ENCODE data around the gene GIMAP6.

- TF ChIP-seq, protein P1, sequence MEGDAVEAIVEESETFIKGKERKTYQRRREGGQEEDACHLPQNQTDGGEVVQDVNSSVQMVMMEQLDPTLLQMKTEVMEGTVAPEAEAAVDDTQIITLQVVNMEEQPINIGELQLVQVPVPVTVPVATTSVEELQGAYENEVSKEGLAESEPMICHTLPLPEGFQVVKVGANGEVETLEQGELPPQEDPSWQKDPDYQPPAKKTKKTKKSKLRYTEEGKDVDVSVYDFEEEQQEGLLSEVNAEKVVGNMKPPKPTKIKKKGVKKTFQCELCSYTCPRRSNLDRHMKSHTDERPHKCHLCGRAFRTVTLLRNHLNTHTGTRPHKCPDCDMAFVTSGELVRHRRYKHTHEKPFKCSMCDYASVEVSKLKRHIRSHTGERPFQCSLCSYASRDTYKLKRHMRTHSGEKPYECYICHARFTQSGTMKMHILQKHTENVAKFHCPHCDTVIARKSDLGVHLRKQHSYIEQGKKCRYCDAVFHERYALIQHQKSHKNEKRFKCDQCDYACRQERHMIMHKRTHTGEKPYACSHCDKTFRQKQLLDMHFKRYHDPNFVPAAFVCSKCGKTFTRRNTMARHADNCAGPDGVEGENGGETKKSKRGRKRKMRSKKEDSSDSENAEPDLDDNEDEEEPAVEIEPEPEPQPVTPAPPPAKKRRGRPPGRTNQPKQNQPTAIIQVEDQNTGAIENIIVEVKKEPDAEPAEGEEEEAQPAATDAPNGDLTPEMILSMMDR (conservative IDR thresholded peaks at IDR 0.05) = no peak
- no peak for TF ChIP-seq EZH2 (IDR thresholded peaks at IDR 0.05; ENCODE audit: low read depth)
Measured at GRCh38 chr7:150675714-150676113, 43.5 kb upstream of the GIMAP6 start.
